ENCODE measurements around the gene JAG2.
"Not testable (repeated sequence)": the region's sequence is repeated elsewhere in the genome, so short reads cannot be mapped to it uniquely, and the experiment has no call there.

The JAG2 gene

GRCh38 chr14:105118646-105119407 lies 49.7 kb downstream of the JAG2 start:
- DNase-seq (ENCODE audit: low read depth in 4 of 4, low spot score in 1 of 4), result no peak

GRCh38 chr14:105117710-105118385 lies 50.7 kb downstream of the JAG2 start:
- DNase-seq (ENCODE audit: low read depth in 4 of 4, low spot score in 1 of 4), result no peak

- no peak for DNase-seq (ENCODE audit: low read depth in 4 of 4, low spot score in 1 of 4)
These were observed 51.3 kb downstream of the JAG2 start for GRCh38 chr14:105117257-105117646.

GRCh38 chr14:105116451-105117256 lies 51.9 kb downstream of the JAG2 start:
- no peak for DNase-seq (ENCODE audit: low read depth in 4 of 4, low spot score in 1 of 4)

GRCh38 chr14:105109243-105109642 lies 59.3 kb downstream of the JAG2 start:
- not testable (repeated sequence) for DNase-seq (ENCODE audit: low read depth in 4 of 4, low spot score in 1 of 4)

- no peak for DNase-seq (ENCODE audit: low read depth in 4 of 4, low spot score in 1 of 4)
These were observed 60.1 kb downstream of the JAG2 start for GRCh38 chr14:105108516-105108864.

GRCh38 chr14:105107781-105108515 lies 60.6 kb downstream of the JAG2 start:
- no peak for DNase-seq (ENCODE audit: low read depth in 4 of 4, low spot score in 1 of 4)

GRCh38 chr14:105107351-105107750 lies 61.2 kb downstream of the JAG2 start:
- no peak for DNase-seq (ENCODE audit: low read depth in 4 of 4, low spot score in 1 of 4)

GRCh38 chr14:105105158-105105557 lies 63.4 kb downstream of the JAG2 start:
- DNase-seq (ENCODE audit: low read depth in 4 of 4, low spot score in 1 of 4), result no peak

GRCh38 chr14:105102893-105103292 lies 65.7 kb downstream of the JAG2 start:
- DNase-seq (ENCODE audit: low read depth in 4 of 4, low spot score in 1 of 4), result no peak

- no peak for DNase-seq (ENCODE audit: low read depth in 4 of 4, low spot score in 1 of 4)
These were observed 66.2 kb downstream of the JAG2 start for GRCh38 chr14:105102361-105102870.

GRCh38 chr14:105100910-105101309 lies 67.7 kb downstream of the JAG2 start:
- no peak for DNase-seq (ENCODE audit: low read depth in 4 of 4, low spot score in 1 of 4)

- no peak for DNase-seq (ENCODE audit: low read depth in 4 of 4, low spot score in 1 of 4)
These were observed 68.8 kb downstream of the JAG2 start for GRCh38 chr14:105099778-105100177.

- no peak for DNase-seq (ENCODE audit: low read depth in 4 of 4, low spot score in 1 of 4)
These were observed 70.3 kb downstream of the JAG2 start for GRCh38 chr14:105098316-105098715.

GRCh38 chr14:105097794-105098127 lies 70.8 kb downstream of the JAG2 start:
- no peak for DNase-seq (ENCODE audit: low read depth in 4 of 4, low spot score in 1 of 4)

- no peak for DNase-seq (ENCODE audit: low read depth in 4 of 4, low spot score in 1 of 4)
These were observed 72.2 kb downstream of the JAG2 start for GRCh38 chr14:105096206-105096875.

- DNase-seq (ENCODE audit: low read depth in 4 of 4, low spot score in 1 of 4), result no peak
These were observed 73.3 kb downstream of the JAG2 start for GRCh38 chr14:105095236-105095805.

GRCh38 chr14:105094193-105094907 lies 74.2 kb downstream of the JAG2 start:
- no peak for DNase-seq (ENCODE audit: low read depth in 4 of 4, low spot score in 1 of 4)

GRCh38 chr14:105093431-105094192 lies 75.0 kb downstream of the JAG2 start:
- peak in 3 of 4 experiments; percentile 57 to 84 (median 70) for DNase-seq (ENCODE audit: low read depth in 4 of 4, low spot score in 1 of 4)

Data from stimulated activated CD4-positive, alpha-beta T cell treated with anti-CD3 and anti-CD28 coated beads, Interleukin-1b, Interleukin-23, amount 100 ng/mL, for 24 hours (primary cell).